Fibroblast of the conjunctiva (primary cell): ENCODE measurements around the gene CDKAL1.

Source experiments
- DNase-seq: peaks from one replicate; pipeline ENCODE4 v3.0.0-alpha.2; 2010; ENCODE audit warnings: low read depth

The CDKAL1 gene

GRCh38 chr6:20969551-20969950 is 435.3 kb downstream of the CDKAL1 start:
- DNase-seq, result no peak

DNA sequence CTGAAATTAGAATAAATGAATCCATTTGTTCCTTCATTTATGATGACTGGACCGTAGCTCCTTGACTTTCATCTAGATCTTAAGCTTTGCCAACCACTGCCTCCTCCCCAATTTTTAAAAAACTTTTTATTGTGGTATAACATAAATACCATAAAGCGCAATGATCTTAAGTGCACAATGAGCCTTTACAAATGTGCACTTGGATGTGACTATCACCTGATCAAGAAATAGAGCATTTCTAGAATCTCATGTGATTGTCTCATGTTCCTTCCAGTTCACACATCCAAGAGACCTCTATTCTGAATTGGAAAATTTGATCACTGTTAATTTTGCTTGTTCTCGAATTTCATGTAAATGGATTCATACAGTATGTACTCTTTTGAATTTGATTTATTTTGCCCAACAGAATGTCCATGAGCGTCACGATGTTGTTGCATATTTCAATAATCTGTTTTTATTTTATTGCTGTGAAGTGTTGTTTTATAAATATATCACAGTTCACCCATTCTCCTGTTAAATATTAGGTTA is 442.2 kb downstream of the CDKAL1 start:
- no peak for DNase-seq

- DNase-seq, result peak; percentile 56
These were observed 443.9 kb downstream of the CDKAL1 start for GRCh38 chr6:20978151-20978614.

GRCh38 chr6:20979076-20979475 is 444.8 kb downstream of the CDKAL1 start:
- no peak for DNase-seq

DNA sequence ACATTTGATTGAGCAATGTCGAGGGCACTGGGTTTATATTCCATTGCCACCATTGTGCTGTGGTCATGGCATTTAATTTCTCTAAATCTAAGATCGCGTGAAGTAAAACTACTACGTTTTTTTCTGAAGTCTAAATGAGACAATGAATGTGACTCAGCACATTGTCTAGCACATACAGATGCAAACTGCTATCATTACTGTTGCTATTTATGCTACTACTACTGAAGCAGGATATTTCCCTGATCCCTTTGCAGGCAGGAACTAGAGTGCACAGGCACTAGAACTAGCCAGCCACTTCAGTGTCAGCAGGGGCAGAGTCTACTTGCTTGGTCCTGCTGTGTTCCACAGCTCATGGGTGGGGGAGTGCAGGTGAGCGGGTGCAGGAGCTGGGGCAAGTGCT is 449.7 kb downstream of the CDKAL1 start:
- DNase-seq, result no peak

DNA sequence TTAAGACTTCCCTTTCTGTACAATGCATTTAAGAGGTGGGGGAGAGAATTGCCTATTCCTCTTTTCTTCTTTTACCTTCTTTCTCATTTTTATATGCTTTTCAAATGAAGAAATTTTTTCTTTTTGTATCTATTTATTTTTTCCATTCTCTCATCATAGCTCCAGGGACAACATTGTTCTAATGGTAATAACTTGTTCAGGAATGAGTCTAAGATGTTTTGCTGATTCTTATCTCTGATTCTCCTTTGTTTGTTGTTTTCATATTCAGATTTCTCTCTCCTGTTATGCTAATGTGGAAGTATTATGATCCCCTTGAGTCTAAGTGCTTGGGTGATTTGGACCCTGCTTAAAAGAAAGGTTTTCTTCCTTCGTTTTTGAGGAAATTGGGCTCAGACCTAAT is 451.6 kb downstream of the CDKAL1 start:
- no peak for DNase-seq

GRCh38 chr6:20991910-20992309 is 457.7 kb downstream of the CDKAL1 start:
- no peak for DNase-seq

- no peak for DNase-seq
These were observed 461.8 kb downstream of the CDKAL1 start for GRCh38 chr6:20996099-20996498.

DNA sequence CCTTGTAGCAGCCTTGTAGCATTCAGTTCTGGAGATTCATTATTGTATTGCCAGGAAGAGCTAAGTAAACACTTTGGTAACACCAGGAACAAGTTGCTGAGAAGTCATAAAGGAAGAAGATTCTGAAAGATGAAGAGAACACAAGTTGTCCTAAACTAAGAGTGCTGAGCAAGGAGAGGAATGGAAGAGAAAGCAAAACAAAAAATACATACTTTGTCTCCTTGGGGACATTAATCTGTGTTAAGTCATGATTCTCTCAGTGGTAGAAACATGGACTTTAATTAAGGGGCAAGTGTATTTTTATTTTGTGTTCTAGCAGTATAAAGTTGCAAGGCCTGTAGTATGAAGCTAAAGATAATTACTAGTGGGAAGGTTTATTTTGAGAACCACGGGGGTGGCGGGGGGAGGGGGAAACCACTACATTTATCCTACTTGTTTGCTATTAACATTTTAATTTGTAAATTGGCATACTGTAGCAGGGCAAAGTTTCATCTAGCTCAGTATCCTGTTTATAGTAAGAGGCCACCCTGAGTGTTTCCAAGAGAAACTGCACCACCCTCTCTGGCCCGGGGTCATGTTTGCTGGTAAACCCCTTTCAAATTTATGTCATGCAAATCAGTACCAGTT is 463.0 kb downstream of the CDKAL1 start:
- DNase-seq, result no peak

DNA sequence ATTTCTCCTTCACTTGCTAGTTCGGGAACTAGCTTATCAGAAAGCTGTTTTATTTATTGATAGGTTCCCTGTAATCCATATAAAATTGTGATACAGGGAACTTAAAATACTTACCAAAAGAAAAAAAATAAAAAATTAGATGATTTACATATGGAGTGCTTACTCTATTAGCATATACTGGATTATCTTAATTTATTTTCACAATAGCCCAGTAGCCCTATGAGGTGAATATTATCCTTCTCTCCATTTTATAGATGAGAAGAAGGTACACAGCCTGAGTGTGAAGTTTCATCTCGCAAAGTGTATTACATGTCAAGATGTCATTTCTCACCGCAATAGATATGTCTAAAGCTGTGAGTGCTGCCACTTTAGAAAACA is 463.5 kb downstream of the CDKAL1 start:
- DNase-seq, result no peak

GRCh38 chr6:20998748-20999448 is 464.6 kb downstream of the CDKAL1 start:
- no peak for DNase-seq

DNA sequence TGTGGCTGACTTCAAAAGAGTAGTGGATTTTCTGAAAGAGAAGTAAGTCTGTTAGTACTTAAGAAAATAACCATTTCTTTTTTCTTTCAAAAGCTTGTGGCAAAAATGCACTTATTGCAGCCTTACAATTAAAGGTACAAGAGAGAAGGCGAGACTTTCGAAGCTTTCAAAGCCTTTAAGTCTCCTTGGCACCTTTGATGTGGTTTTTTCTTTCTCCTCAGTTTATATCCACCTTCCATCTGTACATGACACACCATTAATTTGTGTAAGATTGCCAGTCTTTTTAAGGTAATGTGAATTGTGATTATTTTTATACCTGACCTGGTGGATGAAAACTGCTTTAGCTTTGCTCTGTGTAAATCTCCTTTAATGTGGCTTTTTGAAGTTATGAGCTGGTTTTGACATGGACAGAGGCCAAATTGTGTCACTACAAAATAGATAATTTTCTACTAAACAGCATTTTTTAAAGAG is 466.1 kb downstream of the CDKAL1 start:
- DNase-seq, result no peak

DNA sequence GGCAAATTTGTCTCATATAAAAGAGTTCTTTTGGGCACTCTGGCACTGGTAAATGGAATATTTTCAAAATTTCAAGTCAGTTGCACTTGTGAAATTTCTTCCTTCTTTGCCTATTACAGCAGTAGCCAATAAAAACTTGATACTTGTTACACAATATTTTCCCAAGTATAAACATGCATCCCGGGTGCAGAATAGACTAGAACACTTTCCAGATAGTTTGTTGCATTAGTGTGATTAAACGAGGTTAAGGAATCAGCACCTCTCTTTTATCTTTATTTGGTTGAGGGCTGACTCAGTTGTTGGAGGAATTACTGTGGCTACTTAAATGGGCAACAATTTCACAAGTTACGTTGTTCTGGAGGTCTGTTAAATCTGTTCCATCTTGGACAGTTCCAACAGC is 467.5 kb downstream of the CDKAL1 start:
- no peak for DNase-seq

DNA sequence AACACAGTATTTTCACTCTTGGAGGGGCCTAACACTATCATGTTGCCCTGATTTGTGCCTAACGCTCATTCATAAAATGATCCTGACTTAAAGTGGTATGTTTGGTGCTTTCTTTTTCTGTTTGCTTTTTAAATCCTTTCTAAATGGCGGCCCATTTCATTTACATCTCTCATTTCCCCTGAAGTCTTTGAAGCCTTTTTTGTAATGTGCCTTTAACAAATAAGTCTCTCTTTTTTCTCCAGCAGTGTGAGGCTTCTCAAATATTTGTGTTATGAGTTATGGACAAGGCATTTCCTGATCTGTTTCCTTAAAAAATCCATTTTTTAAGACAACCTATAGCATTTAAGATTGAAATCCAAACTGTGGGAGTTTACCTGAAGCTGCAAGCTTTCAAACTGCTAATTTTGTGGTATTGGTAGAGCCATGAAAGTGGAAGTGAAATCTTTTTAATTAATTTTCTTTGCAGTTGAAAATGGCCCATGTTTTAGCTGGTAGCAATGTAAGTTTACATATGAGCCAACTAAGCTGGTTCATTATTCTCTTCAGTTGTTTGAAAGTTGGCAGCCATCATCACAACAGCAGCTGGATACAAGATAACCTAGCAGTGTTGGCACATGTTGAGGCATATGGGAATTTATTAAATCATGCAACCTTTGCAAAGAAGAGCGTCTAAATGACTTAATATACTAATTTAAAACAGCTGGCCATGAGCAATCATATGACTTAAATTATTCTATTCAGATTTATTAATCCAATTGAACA is 469.7 kb downstream of the CDKAL1 start:
- DNase-seq, result peak; percentile 68

- peak; percentile 82 for DNase-seq
These were observed 471.7 kb downstream of the CDKAL1 start for GRCh38 chr6:21005816-21006570.

DNA sequence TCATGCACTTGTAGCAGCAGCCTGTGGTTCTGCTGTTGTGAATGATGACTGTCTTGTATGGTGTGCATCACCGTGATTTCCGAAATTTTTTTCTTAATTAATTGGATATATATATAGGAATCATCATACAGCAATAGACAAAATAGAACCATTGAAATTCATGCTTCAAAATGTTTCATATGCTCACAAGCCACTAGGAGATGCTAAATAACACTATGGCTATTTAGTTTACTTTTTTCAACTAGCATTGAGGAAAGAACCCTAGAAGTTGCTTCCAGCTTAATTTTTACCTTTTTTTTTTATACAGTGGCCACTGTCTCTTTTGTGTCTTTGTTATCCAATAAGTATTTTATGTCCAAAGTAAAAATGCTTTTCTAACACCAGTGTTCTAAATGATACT is 485.4 kb downstream of the CDKAL1 start:
- no peak for DNase-seq

DNA sequence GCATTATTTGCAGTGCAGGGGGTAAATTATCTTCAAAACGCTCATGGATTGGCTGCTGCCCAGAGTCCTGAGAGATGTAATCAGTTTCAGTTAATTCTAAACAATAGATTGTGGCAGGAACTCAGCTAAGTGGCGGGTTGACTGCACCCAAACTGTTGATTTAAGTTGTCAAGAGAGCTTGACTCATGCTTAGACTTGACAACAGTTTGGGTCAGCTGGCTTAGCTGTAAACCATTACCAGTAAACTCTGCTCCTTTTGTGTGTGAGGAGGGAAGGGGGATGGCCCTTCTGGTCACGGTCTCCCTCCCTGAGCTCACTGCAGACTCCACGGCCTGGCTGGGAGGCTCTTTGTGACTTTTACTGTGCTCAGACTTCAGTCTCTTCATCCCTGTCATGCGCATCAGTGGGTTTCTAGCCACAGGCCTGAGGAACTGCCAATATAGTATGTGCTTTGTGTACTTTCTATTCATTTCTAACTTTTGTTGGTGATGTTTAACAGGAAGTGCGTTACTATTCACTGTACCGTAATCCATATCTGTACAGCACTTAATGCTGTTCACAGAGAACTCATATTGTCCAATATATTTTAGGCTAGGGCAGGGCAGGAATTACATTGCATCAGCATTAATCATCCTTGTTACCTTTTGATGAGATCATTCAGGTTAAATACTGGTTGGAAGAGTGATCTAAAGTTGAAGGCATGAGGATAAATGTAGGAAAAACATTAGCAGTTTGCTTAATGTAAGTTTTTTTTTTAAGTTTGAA is 488.3 kb downstream of the CDKAL1 start:
- DNase-seq, result no peak

DNA sequence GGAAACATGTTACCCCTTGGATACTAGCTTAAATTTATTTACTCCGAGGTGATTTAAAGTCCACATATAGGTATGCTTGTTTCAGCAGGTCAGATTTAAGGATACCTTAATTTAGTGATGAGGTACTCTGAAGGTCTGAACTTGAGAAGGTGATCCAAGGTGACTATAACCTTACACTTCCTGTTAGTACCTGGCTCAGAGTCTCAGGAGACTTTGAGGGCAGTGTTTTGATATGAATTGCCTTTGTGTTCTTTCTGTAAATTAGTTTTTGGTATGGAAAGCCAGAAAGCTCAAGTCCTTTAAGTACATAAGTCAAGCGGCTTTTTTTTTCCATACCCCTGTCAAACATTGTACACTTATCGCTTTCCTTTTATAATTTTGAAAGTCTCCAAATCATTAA is 489.0 kb downstream of the CDKAL1 start:
- DNase-seq, result no peak

- DNase-seq, result no peak
These were observed 490.4 kb downstream of the CDKAL1 start for GRCh38 chr6:21024616-21025015.

GRCh38 chr6:21026576-21027273 is 492.5 kb downstream of the CDKAL1 start:
- DNase-seq, result no peak

- DNase-seq, result no peak
These were observed 493.2 kb downstream of the CDKAL1 start for GRCh38 chr6:21027507-21027906.
